SK-N-DZ (cell line): ENCODE data around the gene ARID1A.
A peak's percentile ranks its signal among the peaks of the same experiment; 100 is the strongest.

ENCODE experiments used
- DNase-seq: peaks from one replicate; pipeline ENCODE4 v3.0.0-alpha.2; 2015; ENCODE audit warnings: low spot score

Gene ARID1A

GRCh38 chr1:26727476-26727875 is 31.7 kb downstream of the ARID1A start:
- peak; percentile 3 for DNase-seq

GRCh38 chr1:26728645-26729044 is 32.8 kb downstream of the ARID1A start:
- no peak for DNase-seq

DNA sequence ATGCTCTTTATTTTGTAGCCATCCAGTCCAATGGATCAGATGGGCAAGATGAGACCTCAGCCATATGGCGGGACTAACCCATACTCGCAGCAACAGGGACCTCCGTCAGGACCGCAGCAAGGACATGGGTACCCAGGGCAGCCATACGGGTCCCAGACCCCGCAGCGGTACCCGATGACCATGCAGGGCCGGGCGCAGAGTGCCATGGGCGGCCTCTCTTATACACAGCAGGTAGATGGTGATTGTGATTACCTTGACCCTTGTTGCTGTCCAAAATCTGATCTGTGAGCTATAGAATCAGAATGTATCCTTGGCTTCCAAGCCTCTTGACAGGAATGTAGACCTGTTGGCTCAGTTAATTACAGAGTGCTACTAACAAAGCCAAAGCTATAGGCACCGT is 33.8 kb downstream of the ARID1A start:
- DNase-seq = no peak

DNA sequence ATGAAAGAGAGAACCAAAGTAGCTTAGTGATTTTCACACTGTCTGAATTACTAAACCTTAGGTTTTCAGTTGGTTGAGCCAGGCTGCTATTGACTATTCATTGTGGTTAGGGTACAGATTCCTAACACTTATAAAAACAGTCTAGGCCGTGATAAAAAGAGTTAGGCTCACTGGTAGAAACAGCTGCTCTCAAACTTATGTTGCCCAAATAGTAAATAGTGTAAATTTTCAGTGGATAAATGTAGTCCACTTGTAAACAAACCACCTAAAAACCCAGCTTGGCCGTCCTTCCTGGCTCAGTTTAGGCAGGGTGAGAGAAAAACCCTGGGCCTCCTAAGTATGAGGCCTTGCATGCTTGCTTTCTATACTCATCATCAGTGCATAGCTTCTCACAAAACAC is 34.9 kb downstream of the ARID1A start:
- no peak for DNase-seq

DNA sequence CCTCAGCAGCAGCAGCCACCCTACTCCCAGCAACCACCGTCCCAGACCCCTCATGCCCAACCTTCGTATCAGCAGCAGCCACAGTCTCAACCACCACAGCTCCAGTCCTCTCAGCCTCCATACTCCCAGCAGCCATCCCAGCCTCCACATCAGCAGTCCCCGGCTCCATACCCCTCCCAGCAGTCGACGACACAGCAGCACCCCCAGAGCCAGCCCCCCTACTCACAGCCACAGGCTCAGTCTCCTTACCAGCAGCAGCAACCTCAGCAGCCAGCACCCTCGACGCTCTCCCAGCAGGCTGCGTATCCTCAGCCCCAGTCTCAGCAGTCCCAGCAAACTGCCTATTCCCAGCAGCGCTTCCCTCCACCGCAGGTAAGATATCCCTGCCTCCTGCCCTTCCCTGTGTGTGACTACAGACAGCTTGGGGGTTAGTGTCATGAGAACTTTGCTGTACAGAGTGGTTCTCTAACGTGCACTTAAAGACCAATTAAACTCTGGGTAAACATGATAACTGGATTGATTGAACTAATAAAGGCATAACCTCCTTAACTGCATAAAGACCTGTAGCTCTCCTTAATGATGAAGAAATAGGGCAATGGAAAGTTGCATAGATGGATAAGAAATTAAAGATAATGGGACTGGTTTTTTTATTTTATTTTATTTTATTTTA is 35.6 kb downstream of the ARID1A start:
- DNase-seq = no peak

DNA sequence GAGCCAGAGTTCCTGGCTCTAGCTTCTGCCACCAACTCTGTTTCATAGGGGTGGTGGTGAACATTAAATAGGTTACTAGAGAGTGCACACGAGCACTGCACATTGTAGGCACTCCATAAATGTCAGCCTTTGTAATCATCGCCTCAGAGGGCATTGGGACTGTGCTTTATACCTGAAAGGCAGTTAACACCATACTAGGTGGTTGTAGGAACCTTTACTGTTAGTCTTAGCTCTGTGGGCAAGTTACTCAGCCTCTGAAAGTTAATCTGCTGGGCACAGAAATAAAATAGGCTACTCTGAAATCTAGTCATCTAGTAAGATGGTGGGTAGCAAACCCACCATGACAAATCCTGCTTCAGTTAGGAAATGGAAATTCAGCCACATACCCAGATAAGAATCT is 37.6 kb downstream of the ARID1A start:
- DNase-seq = no peak

DNA sequence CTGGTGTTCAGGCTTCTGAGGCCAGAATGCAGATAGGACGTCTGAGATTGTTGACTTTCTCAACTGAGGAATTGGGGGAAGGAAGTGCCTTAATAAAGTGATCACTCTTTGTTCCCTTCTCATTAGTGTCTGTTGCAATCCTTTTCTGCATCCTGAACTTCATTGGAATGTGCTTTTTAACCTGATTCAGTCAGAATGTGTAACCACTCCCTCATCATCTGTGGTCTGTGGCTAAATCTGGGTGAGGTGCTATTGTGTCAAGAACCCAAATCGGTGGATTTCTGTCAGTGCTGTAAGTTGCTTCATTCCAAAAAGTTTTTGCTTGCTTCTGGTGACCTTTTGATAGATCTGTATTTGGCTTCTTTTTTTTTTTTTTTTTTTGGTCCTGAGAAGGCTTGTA is 38.2 kb downstream of the ARID1A start:
- DNase-seq = no peak

DNA sequence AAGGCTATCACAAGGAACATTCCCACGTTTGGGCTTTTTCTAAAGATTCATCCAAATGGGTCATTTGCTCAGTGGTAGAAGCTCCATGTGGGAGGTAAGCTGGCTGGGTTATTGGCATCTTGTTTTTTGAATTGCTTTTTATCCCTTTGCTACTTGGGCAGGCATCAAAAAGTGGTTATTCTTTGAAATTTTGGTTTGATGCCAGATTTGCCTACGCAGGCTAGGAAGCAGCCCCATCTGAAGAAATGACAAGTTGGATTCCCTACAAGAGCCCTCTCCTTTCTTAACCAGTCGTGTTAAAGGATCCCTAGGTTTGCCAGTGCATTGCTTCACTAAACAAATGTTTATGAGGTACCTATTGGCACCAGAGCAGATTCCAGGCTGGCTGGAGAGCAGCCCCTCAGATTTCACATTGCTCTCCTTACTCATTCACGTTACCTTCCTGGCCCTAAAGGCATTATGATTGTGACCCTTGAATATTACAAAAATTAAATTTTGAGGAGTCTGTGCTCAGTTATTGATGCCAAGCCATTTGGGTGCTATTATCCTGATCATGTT is 38.8 kb downstream of the ARID1A start:
- no peak for DNase-seq

DNA sequence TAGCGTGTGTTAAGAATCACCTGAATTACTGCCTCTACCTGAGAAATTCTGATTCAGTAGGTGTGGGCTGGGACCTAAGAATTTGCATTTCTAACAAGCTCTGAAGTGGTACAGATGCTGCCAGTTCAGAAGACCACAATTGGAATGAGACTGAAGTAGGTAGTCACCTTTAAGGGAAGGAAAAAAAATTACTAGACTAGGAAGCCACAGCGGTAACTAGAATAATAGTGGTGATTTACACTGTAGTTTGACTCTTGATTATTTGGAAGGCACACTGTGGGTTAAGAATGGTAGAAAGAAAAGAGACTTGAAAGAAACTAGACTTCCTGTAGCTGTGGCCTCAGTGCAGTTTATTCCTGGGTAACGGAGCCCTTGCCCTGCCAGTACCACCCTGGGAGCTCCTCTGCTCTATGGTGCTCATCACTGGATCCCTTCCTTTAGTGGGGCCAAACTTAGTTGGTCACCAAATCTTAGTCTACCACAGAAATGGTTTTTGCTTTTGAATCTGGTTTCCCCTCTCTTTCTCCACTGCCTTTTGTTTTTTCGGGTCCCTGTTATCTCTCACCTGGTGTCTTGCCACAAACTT is 43.6 kb downstream of the ARID1A start:
- DNase-seq = no peak

DNA sequence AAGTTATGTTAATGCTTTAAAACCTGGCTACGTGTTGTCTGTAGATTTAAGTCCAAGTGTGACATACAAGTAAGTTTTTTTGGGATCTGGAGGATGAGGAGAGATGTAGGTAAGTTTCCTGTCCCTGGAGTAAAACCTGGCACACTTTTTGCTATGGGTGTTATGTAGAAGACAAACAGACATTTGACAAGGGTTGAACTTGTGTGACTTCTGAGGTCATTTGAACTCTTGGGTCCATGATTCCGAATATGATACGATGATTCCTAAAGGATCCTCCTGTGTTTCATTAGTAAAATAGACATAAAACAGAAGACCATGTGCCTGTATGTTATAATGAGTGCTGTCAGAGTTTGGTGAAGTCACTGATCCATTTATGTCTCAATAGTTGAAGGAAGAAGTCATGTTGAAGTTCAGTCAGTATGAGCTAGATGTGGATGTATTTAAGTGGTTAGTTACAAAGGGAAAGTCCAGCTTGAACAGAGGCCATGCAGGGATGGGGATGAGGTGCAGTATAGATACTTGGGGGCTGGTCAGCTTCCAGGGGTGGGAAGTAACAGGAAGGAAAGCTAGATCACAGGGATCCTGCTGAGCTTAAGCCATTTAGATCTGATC is 44.3 kb downstream of the ARID1A start:
- DNase-seq = no peak

GRCh38 chr1:26740952-26741351 is 45.1 kb downstream of the ARID1A start:
- DNase-seq = no peak

GRCh38 chr1:26743426-26744059 is 47.7 kb downstream of the ARID1A start:
- no peak for DNase-seq

DNA sequence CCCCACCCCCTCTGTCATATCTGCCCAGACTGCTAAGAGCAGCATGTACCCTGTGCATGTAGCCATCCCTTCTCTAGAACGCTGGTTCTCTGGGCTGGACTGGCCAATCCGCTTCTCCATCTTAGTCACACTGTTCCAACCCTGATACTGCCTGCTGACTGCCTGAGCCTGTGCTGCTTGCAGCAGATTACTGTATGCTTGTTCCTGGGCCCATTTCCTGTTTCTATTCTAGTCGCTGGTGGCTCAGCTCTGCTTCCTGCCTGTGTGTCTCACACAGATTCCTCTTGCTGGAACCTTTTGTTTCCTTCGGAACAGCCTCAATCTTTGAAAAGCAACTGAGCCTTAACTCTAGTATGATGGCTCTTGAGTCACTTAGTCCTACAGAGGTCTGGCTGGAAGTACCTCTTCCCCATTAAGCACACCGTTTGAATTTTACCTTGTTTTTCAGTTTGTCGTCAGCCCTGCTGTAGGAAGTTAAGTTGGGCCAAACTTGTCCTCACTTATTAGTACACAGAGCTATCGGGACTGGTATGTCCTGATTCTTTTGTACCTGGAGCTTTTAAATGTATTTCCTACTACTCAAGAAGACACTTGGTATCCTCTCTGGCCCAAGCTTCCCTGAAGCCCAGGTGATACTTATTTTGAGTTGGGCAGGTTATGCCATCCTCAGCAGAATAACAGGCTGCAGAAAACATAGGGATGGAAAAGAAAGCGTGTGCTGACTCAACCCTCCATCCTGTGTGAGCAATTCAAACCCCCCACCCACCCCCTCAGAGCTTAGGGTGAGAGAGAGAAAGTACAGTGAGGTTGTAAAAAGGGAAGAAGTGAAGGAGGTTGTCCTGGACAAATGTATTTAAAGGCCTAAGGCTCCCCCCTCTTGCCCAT is 48.5 kb downstream of the ARID1A start:
- no peak for DNase-seq

DNA sequence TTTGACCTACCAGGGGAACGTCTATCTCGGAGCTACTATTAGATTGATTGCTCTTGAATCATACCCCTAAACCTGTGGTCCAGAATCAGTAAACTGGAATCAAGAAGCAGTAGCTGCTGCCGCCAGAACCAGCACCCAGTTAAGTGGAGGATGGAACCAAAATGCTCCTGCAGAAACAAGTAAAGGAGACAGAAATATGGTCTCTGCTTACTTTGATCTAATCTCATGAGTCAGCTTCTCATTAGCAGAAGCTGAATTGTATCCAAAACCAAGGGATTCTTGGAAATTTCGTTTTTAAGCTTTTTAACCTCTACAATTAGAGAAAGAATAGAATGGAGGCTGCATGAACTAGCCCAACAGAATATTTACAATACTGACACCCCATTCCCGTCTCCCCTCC is 49.4 kb downstream of the ARID1A start:
- DNase-seq = no peak

DNA sequence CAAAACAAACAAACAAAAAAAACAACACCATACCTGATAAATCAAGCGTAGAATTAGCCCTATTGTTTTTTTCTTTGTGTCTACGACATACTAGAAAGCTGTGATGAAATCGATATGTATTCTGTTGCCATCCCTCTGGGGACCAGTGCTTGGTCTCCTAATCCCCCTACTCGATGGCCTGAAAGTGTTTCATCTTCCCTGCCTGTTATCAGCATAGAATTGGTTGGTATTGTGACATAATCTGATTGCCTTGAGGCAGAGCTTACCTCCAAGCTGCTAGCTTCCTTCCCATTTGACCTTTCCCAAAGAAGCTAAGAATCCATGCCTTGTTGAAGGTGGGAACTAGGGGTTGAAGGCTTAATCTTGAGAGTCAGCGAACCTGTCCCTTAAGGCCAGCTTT is 51.2 kb downstream of the ARID1A start:
- DNase-seq = no peak

- no peak for DNase-seq
Observed at GRCh38 chr1:26748351-26748750, 52.5 kb downstream of the ARID1A start.

- no peak for DNase-seq
Observed at GRCh38 chr1:26749458-26749857, 53.6 kb downstream of the ARID1A start.

DNA sequence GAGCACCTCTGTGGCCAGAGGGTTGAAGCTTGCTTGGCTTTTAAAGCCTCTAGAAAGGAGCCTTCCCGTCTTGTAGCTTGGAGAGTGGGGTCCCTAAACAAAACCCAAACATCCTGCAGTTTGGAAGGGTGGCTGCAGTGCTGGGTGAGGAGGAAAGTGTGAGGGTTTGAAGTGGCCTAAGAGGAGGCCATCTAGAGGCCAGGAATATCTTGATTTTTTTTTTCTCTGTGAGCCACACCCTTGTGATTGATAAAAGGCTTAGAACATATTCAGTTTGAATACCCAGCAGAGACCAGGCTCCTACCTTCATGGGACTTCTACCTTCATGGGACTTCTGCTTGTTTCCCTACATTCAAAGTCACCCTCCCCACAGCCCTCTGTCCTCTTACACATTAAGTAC is 54.6 kb downstream of the ARID1A start:
- DNase-seq = no peak

GRCh38 chr1:26752519-26752918 is 56.7 kb downstream of the ARID1A start:
- no peak for DNase-seq

DNA sequence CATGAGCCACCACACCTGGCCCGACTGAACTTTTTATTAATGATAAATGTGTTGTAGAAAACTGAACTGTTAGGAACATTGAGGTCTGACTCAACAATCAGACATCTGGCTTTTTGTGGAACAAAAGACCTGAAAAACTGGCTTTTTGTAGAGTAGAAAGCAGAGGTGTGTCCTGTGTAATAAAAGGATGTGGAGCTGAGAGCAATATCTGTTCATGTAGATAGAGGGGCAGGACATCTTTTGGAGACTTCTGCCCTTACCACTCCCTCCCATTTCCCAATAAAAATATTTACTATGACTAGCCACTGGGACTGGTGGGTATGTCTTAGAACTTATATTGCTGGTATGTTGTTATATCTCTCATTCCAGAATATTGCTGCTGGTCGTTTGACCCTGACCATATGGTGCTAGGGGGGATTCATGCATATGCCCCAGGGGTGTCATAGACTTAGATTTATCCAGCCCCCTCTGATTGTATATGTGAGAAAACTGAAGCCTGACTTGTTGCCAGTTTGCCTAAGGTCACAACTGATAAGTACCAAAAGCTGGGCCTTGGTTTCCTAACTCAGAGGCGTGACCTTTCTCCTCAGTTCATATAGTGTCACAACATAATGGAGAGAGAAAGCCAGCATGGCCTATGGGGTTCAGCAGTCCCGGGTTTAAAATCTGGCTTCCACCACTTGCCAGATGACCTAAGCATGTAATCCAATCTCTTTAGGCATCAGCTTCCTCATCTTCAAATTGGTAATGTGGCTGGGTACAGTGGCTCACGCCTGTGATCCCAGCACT is 58.5 kb downstream of the ARID1A start:
- DNase-seq = no peak

- DNase-seq = no peak
Observed at GRCh38 chr1:26758358-26758757, 62.5 kb downstream of the ARID1A start.
